GM18511 (cell line): Measurements from ENCODE around the gene TNFAIP1.

Source experiments
- ATAC-seq: cut with Tn5 transposase; IDR thresholded peaks from one replicate; pipeline ENCODE4 v1.9.1; 2021; ENCODE audit warnings: mild to moderate bottlenecking, moderate library complexity; ENCODE audit not compliant: unreplicated experiment

The TNFAIP1 gene

DNA sequence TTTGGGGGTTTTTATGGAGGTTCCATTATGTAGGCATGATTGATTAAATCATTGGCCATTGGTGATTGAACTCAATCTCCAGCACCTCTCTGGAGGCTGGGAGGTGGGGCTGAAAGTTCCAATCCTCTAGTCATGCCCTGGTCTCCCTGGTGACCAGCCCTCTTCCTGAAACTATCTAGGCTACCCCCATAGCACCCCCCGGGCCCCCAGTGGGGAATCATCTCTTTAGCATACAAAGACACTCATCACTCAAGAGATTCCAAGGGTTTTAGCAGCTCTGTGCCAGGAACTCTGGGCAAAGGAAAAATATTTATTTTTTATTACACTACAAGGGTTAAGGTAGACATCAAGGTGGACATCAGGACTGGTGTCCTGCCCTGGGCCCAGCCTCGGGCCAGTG is 59.9 kb downstream of the TNFAIP1 start:
- ATAC-seq, result no peak

DNA sequence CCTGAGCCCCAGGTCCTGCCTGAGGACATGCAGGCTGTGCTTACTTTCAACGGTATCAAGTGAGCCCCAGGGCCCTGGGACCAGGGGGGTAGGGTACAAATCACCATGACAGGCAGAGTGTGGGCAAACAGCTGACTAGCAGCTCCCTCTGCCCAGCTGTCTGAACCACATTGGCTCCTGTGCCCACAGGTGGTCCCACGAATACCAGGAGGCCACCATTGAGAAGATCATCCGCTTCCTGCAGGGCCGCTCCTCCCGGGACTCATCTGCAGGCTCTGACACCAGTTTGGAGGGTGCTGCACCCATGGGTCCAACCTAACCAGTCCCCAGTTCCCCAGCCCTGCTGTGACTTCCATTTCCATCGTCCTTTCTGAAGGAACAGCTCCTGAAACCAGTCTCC is 60.4 kb downstream of the TNFAIP1 start:
- ATAC-seq, result no peak
